C4-2B (cell line): ENCODE measurements around the gene GRN.

Experiments
- CTCF ChIP-seq: fragments of 450-650 bp; conservative IDR thresholded peaks from 2 replicates; pipeline ENCODE4 v1.5.1; 2017; ENCODE audit warnings: mild to moderate bottlenecking
- ZFX ChIP-seq: fragments of 450-650 bp; IDR thresholded peaks from 2 replicates; pipeline ENCODE4 v1.6.1; 2017

GRCh38 chr17:44362949-44363612, 18.0 kb downstream of the GRN start:
- no peak for TF ChIP-seq CTCF
- no peak for TF ChIP-seq ZFX
